ENCODE results near the gene RAB37. TPM values are rescaled to one million over a fixed set of nuclear protein-coding genes. Genes with fewer than 3 reads are reported as not detected.
A peak's percentile ranks its signal among the peaks of the same experiment; 100 is the strongest.

RAB37 gene
- total RNA-seq (ENCODE audit: insufficient read depth, low replicate concordance) = 4.6 TPM

GRCh38 chr17:74736513-74737298 lies at the start of gene RAB37:
Gene RAB37, plus strand, starts transcription at chr17:74737256. Its CDS starts 17 bp downstream, at chr17:74737273.
- DNase-seq (ENCODE audit: low spot score) = peak; percentile 24

- no peak for DNase-seq (ENCODE audit: low spot score)
These were observed 49.2 kb upstream of the RAB37 start for GRCh38 chr17:74687886-74688285.

GRCh38 chr17:74690409-74690825 lies 46.6 kb upstream of the RAB37 start:
- DNase-seq (ENCODE audit: low spot score) = peak; percentile 51

- DNase-seq (ENCODE audit: low spot score) = no peak
These were observed 45.9 kb upstream of the RAB37 start for GRCh38 chr17:74691151-74691550.

GRCh38 chr17:74694081-74694480 lies 43.0 kb upstream of the RAB37 start:
- DNase-seq (ENCODE audit: low spot score) = no peak

GRCh38 chr17:74695629-74696028 lies 41.4 kb upstream of the RAB37 start:
- no peak for DNase-seq (ENCODE audit: low spot score)

GRCh38 chr17:74697515-74697914 lies 39.5 kb upstream of the RAB37 start:
- no peak for DNase-seq (ENCODE audit: low spot score)

- no peak for DNase-seq (ENCODE audit: low spot score)
These were observed 39.0 kb upstream of the RAB37 start for GRCh38 chr17:74698069-74698468.

GRCh38 chr17:74699236-74699635 lies 37.8 kb upstream of the RAB37 start:
- DNase-seq (ENCODE audit: low spot score) = no peak

- DNase-seq (ENCODE audit: low spot score) = no peak
These were observed 34.8 kb upstream of the RAB37 start for GRCh38 chr17:74702116-74702871.

GRCh38 chr17:74703311-74703710 lies 33.7 kb upstream of the RAB37 start:
- no peak for DNase-seq (ENCODE audit: low spot score)

GRCh38 chr17:74704544-74704943 lies 32.5 kb upstream of the RAB37 start:
- DNase-seq (ENCODE audit: low spot score) = no peak

GRCh38 chr17:74711058-74711824 lies 25.8 kb upstream of the RAB37 start:
- no peak for DNase-seq (ENCODE audit: low spot score)

- DNase-seq (ENCODE audit: low spot score) = no peak
These were observed 24.8 kb upstream of the RAB37 start for GRCh38 chr17:74712301-74712700.

GRCh38 chr17:74712756-74713155 lies 24.3 kb upstream of the RAB37 start, which contains the start of gene CD300LF:
Gene CD300LF, minus strand, starts transcription at chr17:74712923. Its CDS starts 57 bp downstream, at chr17:74712866.
- peak; percentile 27 for DNase-seq (ENCODE audit: low spot score)

- no peak for DNase-seq (ENCODE audit: low spot score)
These were observed 23.8 kb upstream of the RAB37 start for GRCh38 chr17:74713171-74713755.

- DNase-seq (ENCODE audit: low spot score) = no peak
These were observed 21.9 kb upstream of the RAB37 start for GRCh38 chr17:74715144-74715543.

- no peak for DNase-seq (ENCODE audit: low spot score)
These were observed 16.6 kb upstream of the RAB37 start for GRCh38 chr17:74720506-74720905.

GRCh38 chr17:74722782-74723181 lies 14.3 kb upstream of the RAB37 start:
- DNase-seq (ENCODE audit: low spot score) = no peak

GRCh38 chr17:74723891-74724290 lies 13.2 kb upstream of the RAB37 start:
- no peak for DNase-seq (ENCODE audit: low spot score)

- DNase-seq (ENCODE audit: low spot score) = no peak
These were observed 11.9 kb upstream of the RAB37 start for GRCh38 chr17:74725111-74725510.

All from umbilical cord (tissue), 2 donors.